Activated naive CD8-positive, alpha-beta T cell treated with anti-CD3 and anti-CD28 coated beads, Interleukin-2, amount 50 U/mL, for 24 hours (primary cell): ENCODE measurements around the gene NPHS1.
"Not testable (repeated sequence)": the region's sequence is repeated elsewhere in the genome, so short reads cannot be mapped to it uniquely, and the experiment has no call there.

Source experiments
- ATAC-seq: fragments of 150-1000 bp; cut with Tn5 transposase; one replicate; pipeline ENCODE4 v1.10.0; 2021
- DNase-seq: peaks from one replicate; pipeline ENCODE4 v3.0.0; 2021
- H3K27ac Mint-ChIP-seq: one replicate; pipeline ENCODE4 v1.8.0; 2021; ENCODE audit warnings: mild to moderate bottlenecking, mixed read lengths
- H3K27me3 Mint-ChIP-seq: one replicate; pipeline ENCODE4 v1.8.0; 2021; ENCODE audit warnings: mixed read lengths
- H3K36me3 Mint-ChIP-seq: one replicate; pipeline ENCODE4 v1.8.0; 2021; ENCODE audit warnings: low read depth, mixed read lengths
- H3K4me1 Mint-ChIP-seq: one replicate; pipeline ENCODE4 v1.8.0; 2021; ENCODE audit warnings: mixed read lengths
- H3K4me3 Mint-ChIP-seq: one replicate; pipeline ENCODE4 v1.8.0; 2021; ENCODE audit warnings: mild to moderate bottlenecking, moderate library complexity, mixed read lengths
- H3K9me3 Mint-ChIP-seq: one replicate; pipeline ENCODE4 v1.8.0; 2021; ENCODE audit warnings: mixed read lengths

NPHS1 gene

DNA sequence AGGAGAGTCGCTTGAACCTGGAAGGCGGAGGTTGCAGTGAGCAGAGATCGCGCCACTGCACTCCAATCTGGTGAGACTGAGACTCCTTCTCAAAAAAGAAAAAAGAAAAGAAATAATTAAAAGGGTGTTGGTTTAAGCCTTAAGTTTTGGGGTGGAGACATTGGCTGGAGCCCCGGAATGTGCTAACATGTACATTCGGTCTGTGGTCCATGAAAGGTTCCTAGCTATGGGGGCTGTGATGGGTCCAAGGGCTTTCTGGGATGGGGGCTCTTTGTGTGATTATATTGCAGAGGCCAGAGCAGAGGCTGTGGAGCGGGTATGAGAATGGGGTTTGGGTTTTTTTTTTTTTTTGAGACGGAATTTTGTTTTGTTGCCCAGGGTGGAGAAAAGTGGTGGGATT lies 33.6 kb upstream of the NPHS1 start:
- Mint-ChIP-seq H3K4me3 (no peak overlapping the region), H3K9me3 (no peaks in the 10 kb centered on the region), H3K27ac (peak overlapping the region; percentile 23), H3K4me1 (peaks cover under 1% of the 10 kb centered on the region), H3K36me3 (peaks cover 35% of the 10 kb centered on the region), H3K27me3 (no peaks in the 10 kb centered on the region)
- ATAC-seq (no peak), DNase-seq (no peak)

DNA sequence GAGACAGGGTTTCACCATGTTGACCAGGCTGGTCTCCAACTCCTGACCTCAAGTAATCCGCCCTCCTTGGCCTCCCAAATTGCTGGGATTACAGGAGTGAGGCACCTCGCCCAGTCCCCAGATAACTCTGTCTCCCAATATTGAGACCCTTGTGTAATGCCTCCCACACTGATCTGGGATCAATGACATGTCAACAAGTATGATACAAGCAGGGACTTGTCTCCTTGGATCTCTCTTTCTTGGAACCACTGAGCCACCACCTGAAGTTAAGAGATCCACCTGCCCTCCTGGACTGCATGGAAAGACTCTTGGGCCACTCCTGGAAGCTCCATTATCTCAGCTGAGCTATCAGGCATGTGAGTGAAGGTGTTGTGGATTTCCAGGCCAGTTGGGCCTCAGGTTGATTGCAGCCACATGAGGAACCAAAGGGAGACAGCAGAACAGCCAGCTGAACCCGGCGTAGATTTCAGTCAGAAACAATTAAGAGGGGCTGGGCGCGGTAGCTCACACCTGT lies 33.0 kb upstream of the NPHS1 start:
- ATAC-seq (no peak), DNase-seq (no peak)
- no peaks in the 10 kb centered on the region for H3K9me3 Mint-ChIP-seq
- H3K4me3 Mint-ChIP-seq, result no peak overlapping the region
- H3K4me1 Mint-ChIP-seq, result no peaks in the 10 kb centered on the region
- H3K27me3 Mint-ChIP-seq, result no peaks in the 10 kb centered on the region
- H3K36me3 Mint-ChIP-seq, result peaks cover 30% of the 10 kb centered on the region
- peak overlapping the region; percentile 23 for H3K27ac Mint-ChIP-seq

- ATAC-seq (no peak), DNase-seq (no peak)
- Mint-ChIP-seq H3K4me1 (peaks cover 4% of the 10 kb centered on the region), H3K27me3 (peaks cover 9% of the 10 kb centered on the region), H3K4me3 (no peak overlapping the region), H3K9me3 (no peaks in the 10 kb centered on the region), H3K36me3 (peaks cover 20% of the 10 kb centered on the region), H3K27ac (no peak overlapping the region)
Measured at GRCh38 chr19:35883882-35884281, 31.6 kb upstream of the NPHS1 start.

GRCh38 chr19:35882114-35882832 lies 30.0 kb upstream of the NPHS1 start:
- ATAC-seq (no peak), DNase-seq (no peak)
- Mint-ChIP-seq H3K27ac (no peak overlapping the region), H3K36me3 (peaks cover 5% of the 10 kb centered on the region), H3K27me3 (peaks cover 16% of the 10 kb centered on the region), H3K4me1 (peaks cover 4% of the 10 kb centered on the region), H3K9me3 (no peaks in the 10 kb centered on the region), H3K4me3 (no peak overlapping the region)

DNA sequence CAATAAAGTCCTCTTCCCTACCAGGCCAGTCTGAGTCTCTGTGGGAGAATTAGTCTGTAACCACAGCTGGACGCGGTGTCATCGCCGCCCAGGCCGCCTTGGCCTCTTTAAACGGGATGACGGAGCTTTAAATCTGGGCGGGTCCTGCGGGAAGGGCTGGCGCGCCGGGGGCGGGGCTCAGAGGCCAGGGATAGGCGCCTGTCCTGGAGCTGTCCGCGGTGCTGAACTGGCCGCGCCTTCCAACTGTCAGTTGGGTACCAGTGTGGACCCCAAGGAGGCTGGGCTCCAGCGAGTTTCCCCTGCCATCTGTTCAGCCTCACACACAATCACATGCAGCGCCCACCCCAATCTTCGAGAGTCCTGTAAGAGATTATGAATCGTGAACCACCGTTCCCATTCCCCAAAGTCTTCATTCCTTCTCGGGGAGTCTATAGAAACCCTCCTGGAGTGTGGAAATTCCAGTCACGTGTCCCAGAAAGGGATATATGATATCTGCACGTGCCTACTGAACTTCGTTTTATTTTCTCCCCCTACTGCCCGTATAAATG lies 27.5 kb upstream of the NPHS1 start:
- DNase-seq (peak; percentile 91), ATAC-seq (peak; percentile 72)
- H3K4me1 Mint-ChIP-seq, result peaks cover 4% of the 10 kb centered on the region
- no peak overlapping the region for H3K27ac Mint-ChIP-seq
- H3K9me3 Mint-ChIP-seq, result no peaks in the 10 kb centered on the region
- H3K27me3 Mint-ChIP-seq, result peaks cover 21% of the 10 kb centered on the region
- no peak overlapping the region for H3K4me3 Mint-ChIP-seq
- no peaks in the 10 kb centered on the region for H3K36me3 Mint-ChIP-seq

GRCh38 chr19:35879068-35879467 lies 26.8 kb upstream of the NPHS1 start:
- no peak for DNase-seq
- H3K27ac Mint-ChIP-seq, result no peak overlapping the region
- H3K27me3 Mint-ChIP-seq, result peaks cover 21% of the 10 kb centered on the region
- peaks cover 4% of the 10 kb centered on the region for H3K4me1 Mint-ChIP-seq
- no peak overlapping the region for H3K4me3 Mint-ChIP-seq
- H3K9me3 Mint-ChIP-seq, result no peaks in the 10 kb centered on the region
- H3K36me3 Mint-ChIP-seq, result no peaks in the 10 kb centered on the region
- ATAC-seq, result no peak

DNA sequence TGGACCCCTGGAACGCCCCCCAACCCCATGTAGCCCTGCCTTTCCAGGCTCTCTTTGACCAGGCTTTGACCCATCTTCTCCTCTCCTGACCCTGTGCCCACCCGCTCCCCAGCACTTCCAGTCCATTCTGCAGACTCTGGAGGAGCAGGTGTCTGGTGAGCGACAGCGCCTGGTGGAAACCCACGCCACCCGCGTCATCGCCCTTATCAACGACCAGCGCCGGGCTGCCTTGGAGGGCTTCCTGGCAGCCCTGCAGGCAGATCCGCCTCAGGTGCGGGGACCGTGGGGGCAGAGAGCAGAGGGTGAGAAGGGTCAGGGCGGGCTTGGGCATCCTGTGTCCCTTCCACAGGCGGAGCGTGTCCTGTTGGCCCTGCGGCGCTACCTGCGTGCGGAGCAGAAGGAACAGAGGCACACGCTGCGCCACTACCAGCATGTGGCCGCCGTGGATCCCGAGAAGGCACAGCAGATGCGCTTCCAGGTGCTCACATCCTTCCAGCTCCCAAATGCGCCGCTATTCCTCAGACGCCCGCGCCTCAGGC lies 22.2 kb upstream of the NPHS1 start:
- no peak for ATAC-seq
- H3K27me3 Mint-ChIP-seq, result peaks cover 36% of the 10 kb centered on the region
- peaks cover 8% of the 10 kb centered on the region for H3K4me1 Mint-ChIP-seq
- DNase-seq, result no peak
- H3K36me3 Mint-ChIP-seq, result no peaks in the 10 kb centered on the region
- no peak overlapping the region for H3K27ac Mint-ChIP-seq
- H3K9me3 Mint-ChIP-seq, result no peaks in the 10 kb centered on the region
- no peak overlapping the region for H3K4me3 Mint-ChIP-seq

- Mint-ChIP-seq H3K27ac (no peak overlapping the region), H3K27me3 (peaks cover 42% of the 10 kb centered on the region), H3K36me3 (no peaks in the 10 kb centered on the region), H3K4me3 (no peak overlapping the region), H3K9me3 (no peaks in the 10 kb centered on the region), H3K4me1 (peaks cover 16% of the 10 kb centered on the region)
- ATAC-seq (no peak), DNase-seq (no peak)
Measured at GRCh38 chr19:35872180-35872579, 19.9 kb upstream of the NPHS1 start.

- Mint-ChIP-seq H3K27ac (no peak overlapping the region), H3K36me3 (no peaks in the 10 kb centered on the region), H3K27me3 (peaks cover 44% of the 10 kb centered on the region), H3K9me3 (no peaks in the 10 kb centered on the region), H3K4me1 (peaks cover 16% of the 10 kb centered on the region), H3K4me3 (no peak overlapping the region)
- ATAC-seq (no peak), DNase-seq (no peak)
Measured at GRCh38 chr19:35871611-35872010, 19.3 kb upstream of the NPHS1 start.

DNA sequence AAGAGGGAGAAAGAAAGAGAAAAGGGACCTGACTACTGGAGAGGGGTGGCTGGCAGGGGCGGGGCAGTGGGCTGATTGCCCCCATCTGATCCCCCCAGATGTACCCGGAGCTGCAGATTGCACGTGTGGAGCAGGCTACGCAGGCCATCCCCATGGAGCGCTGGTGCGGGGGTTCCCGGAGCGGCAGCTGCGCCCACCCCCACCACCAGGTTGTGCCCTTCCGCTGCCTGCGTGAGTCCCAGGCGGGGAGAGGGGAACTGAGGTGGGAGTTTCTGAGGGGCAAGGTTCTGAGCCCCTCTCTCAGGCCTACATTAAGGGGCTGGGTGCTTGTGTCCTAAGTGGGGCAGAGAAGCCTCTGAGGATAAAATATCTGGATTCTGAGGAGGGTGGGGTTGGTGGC lies 18.5 kb upstream of the NPHS1 start:
- Mint-ChIP-seq H3K36me3 (no peaks in the 10 kb centered on the region), H3K9me3 (no peaks in the 10 kb centered on the region), H3K27ac (no peak overlapping the region), H3K27me3 (peaks cover 41% of the 10 kb centered on the region), H3K4me1 (peaks cover 16% of the 10 kb centered on the region), H3K4me3 (no peak overlapping the region)
- DNase-seq, result no peak
- no peak for ATAC-seq

GRCh38 chr19:35870124-35870736 lies 17.9 kb upstream of the NPHS1 start:
- H3K27me3 Mint-ChIP-seq, result peaks cover 45% of the 10 kb centered on the region
- peaks cover 16% of the 10 kb centered on the region for H3K4me1 Mint-ChIP-seq

GRCh38 chr19:35869327-35870123 lies 17.2 kb upstream of the NPHS1 start:
- no peaks in the 10 kb centered on the region for H3K9me3 Mint-ChIP-seq
- H3K27ac Mint-ChIP-seq, result no peak overlapping the region
- H3K4me1 Mint-ChIP-seq, result peaks cover 16% of the 10 kb centered on the region
- peak overlapping the region; percentile 61 for H3K4me3 Mint-ChIP-seq
- peaks cover 45% of the 10 kb centered on the region for H3K27me3 Mint-ChIP-seq
- peak; percentile 85 for ATAC-seq
- H3K36me3 Mint-ChIP-seq, result no peaks in the 10 kb centered on the region
- DNase-seq, result peak; percentile 87

More at GRCh38 chr19:35870124-35870736, 17.9 kb upstream of the NPHS1 start:
- ATAC-seq, H3K9me3 Mint-ChIP-seq, DNase-seq, H3K36me3 Mint-ChIP-seq, H3K27ac Mint-ChIP-seq: not testable (repeated sequence)
- peak overlapping the region; percentile 60 for H3K4me3 Mint-ChIP-seq

GRCh38 chr19:35868823-35869326 lies 16.6 kb upstream of the NPHS1 start:
- no peak overlapping the region for H3K27ac Mint-ChIP-seq
- peaks cover 16% of the 10 kb centered on the region for H3K4me1 Mint-ChIP-seq

DNA sequence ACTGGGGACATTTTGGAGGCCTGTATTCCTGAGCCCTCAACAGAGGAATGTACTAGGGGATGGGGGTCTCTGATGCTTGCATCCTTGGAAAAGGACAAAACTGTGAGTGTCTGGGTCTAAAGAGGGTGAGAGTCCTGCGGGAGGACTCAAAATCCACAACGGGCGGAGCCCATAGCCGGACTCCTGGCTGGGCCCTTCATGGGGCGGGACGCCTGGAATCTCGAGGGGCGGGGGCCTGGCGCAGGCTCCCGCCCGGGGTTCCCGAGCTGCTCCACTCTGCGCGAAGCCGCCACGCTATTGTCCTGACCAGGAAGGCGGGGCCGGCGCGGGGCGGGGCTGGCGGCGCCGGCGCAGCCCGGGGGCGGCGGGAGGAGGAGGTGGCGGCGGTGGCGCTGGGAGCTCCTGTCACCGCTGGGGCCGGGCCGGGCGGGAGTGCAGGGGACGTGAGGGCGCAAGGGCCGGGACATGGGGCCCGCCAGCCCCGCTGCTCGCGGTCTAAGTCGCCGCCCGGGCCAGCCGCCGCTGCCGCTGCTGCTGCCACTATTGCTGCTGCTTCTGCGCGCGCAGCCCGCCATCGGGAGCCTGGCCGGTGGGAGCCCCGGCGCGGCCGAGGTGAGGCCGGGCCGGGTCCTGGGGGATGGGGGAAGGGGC lies 16.0 kb upstream of the NPHS1 start, which contains the start of gene APLP1:
TSS of gene APLP1 (plus strand) at position 403 of the 651 bp plus-strand sequence. CDS start at position 466, 63 bp downstream.
- H3K9me3 Mint-ChIP-seq, result no peaks in the 10 kb centered on the region

More at GRCh38 chr19:35868823-35869326, 16.6 kb upstream of the NPHS1 start:
- H3K4me3 Mint-ChIP-seq, result peak overlapping the region; percentile 61
- no peak for ATAC-seq
- no peaks in the 10 kb centered on the region for H3K36me3 Mint-ChIP-seq
- H3K27me3 Mint-ChIP-seq, result peaks cover 45% of the 10 kb centered on the region
- DNase-seq, result no peak
- no peaks in the 10 kb centered on the region for H3K9me3 Mint-ChIP-seq

More for the DNA sequence above, 16.0 kb upstream of the NPHS1 start, which contains the start of gene APLP1:
- peak; percentile 77 for DNase-seq
- H3K27me3 Mint-ChIP-seq, result peaks cover 42% of the 10 kb centered on the region
- no peak within 1 kb of the TSS for H3K27ac Mint-ChIP-seq
- peaks cover 16% of the 10 kb centered on the region for H3K4me1 Mint-ChIP-seq
- H3K4me3 Mint-ChIP-seq, result peak within 1 kb of the TSS; percentile 61
- no peaks in the 10 kb centered on the region for H3K36me3 Mint-ChIP-seq
- peak; percentile 58 for ATAC-seq
